TTC549 (cell line): ENCODE measurements around the gene PALM2AKAP2.

Experiments
- FAIRE-seq: peaks from 2 replicates; lab custom pipeline; 2012; peaks lifted over from hg19 to GRCh38; lab: Jason Lieb, UNC

PALM2AKAP2 gene

DNA sequence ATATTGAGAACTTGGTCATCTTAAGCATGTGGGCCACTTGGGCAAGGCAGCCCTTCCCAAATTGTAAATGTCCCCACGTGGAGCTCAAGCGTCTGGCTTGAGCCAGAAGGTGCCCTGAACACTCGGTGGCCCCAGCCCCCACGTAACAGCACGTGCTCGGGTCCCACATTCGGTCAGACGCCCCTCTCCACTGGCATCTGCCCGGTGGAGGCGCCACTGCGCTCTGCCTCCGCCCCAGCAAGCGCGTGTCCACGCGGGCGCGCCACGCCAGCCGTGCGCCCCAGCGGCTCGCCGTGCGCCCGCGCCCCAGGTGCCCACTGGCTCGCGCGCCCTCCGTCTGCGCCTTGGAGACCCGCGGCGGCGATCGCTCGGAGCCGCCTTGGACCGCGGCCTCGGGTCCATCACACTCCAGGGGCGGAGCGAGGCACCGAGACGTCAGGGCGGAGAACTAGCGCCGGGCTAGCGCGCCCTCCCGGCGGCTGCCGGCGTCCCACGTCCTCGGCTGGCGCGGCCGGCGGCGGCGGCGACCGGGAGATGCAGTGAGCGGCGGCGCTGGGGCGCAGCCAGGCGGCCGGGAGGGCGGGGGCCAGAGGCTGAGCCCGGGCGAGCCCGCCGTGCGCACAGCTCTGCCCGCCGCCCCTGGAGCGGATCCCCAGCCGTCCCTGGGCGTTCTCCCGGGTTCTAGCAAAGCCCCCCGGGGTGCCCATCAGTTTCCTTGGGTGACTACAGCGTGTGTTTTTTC, at the start of gene PALM2AKAP2:
TSS of gene PALM2AKAP2 (plus strand) at position 488 of the 742 bp plus-strand sequence. CDS start 291 bp downstream, outside the sequence.
- no peak for FAIRE-seq

DNA sequence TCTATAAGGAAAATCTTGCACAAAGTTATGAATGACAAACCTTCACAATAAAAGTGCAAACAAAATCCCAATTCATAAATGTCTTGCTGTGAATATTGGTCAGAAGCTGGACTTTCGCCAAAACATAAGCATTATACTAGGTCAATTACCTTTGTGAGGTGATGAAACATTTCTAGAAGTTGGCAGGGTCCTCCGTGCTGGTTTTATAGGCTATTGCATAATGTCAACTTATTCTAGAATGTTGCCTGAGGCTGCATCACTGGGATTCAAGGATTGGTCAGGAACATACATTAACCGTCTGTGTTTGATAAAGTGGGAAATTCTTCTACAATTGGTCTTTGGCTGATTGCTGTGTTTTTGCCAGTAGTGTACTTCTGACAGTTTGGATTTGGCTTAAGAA, 49.8 kb upstream of the PALM2AKAP2 start:
- FAIRE-seq = no peak

GRCh38 chr9:109733690-109734089, 46.3 kb upstream of the PALM2AKAP2 start:
- no peak for FAIRE-seq

DNA sequence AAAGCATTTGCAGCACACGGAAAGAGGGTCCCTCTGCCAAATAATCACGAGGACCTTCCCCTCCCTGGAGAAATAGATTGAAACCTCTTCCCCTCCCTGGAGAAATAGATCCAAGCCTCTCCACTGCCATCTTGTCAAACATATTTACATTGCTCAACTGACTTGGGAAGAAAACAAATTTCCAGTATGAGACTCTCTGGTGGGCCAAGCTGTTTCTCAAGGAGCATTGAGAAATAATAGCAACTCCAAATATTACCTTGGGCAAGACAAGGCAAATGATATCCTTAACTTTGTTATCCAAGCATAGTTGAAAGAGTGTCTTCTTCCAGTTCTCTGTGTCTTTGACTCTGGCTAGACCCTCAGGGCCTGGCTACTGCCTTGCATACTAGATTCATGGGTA, 45.2 kb upstream of the PALM2AKAP2 start:
- FAIRE-seq = no peak

DNA sequence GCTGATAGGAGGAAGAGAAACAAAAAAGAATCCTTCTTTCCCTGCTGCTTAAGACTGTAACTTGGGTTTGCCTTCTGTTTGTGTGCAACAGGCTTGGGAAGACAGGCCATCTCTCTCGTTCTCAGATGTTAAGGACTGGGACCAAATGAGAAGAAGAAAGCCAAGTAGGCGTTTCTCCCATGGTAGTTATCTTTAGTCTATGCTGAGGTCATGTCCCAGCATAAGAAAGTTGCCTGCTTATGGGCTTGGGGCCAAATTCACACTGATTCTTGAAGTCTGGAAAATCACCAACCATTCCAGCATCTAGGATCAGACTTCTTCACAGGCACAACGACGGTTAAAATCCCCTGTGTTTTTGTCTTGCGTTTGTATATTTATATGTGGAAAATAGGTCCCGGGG, 44.2 kb upstream of the PALM2AKAP2 start:
- FAIRE-seq = no peak

- FAIRE-seq = no peak
These were observed 42.7 kb upstream of the PALM2AKAP2 start for GRCh38 chr9:109737295-109737694.

DNA sequence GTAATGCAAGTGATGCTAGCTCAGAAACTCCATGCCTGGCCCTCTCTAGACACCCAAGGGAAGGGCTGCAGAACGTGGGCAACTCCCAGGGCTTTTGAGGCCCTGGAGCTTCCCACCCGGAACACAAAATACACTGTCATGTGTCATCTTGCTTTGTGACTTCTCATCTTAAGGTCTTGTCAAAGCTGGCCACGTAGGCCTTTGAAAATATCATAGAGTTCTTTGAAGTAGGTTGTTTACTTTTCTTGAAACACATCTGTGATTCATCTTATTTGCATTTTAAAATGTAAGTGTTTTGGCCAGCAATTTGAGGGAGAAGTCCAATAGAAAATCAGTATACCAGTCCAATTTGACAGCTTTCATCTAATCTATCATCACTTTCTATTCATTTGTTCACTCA, 40.2 kb upstream of the PALM2AKAP2 start:
- FAIRE-seq = no peak

- no peak for FAIRE-seq
These were observed 37.1 kb upstream of the PALM2AKAP2 start for GRCh38 chr9:109742776-109743348.

DNA sequence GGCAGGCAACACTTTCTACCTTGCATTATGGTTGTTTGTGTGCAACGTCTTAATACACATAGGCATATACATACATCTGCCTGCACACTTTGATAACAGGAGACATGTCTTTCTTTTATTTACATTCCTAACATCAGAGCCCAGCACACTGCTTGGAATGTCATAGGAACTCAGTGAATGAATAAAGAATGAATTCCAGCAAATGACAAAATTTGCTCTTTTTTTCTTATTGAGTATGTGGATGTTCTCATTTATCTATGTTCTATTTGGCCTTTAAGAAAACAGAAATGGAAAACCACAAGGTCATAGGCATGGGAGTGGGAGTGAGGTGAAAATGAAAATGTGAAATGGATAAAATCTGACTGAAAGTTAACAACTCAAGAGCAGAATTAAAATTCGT, 36.3 kb upstream of the PALM2AKAP2 start:
- FAIRE-seq = no peak

GRCh38 chr9:109745335-109746283, 34.4 kb upstream of the PALM2AKAP2 start:
- no peak for FAIRE-seq

DNA sequence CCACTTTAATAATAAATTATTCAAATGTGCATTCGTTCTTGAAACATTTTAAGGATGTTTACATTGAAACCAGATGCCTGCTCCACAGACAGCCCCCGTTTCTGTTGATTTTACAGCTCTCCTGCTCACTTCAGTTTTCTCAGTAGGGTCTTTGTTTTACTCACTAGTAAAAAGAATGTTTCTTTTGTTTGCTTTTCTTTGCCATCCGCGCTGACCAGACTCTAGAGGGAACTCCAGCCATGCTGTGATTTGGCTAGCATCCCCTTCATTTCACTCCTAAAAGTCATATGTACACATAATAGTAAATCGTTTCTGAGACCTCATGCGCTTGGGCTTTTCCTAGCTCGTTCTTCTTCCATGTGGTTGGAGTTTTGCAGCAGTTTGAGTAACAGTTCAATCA, 28.7 kb upstream of the PALM2AKAP2 start:
- no peak for FAIRE-seq

DNA sequence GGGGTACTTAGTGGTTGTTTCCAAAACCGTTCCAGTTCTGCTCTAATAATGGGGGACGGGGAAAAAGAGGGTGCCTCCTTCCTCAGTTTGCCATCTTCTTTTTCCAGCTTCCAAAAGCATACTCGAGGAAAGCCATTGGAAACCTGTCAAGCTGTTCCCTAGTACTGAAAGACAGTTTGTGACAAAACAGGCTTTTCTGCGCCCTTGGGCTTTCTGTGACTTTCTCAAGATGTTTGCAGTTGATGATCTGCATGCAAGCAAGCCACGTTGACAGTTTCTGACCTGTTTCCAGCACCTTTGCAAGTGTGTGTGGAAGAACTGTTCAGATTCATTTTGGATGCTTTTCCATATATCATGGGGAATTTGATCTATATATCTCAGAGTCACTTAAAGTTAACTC, 26.7 kb upstream of the PALM2AKAP2 start:
- no peak for FAIRE-seq

DNA sequence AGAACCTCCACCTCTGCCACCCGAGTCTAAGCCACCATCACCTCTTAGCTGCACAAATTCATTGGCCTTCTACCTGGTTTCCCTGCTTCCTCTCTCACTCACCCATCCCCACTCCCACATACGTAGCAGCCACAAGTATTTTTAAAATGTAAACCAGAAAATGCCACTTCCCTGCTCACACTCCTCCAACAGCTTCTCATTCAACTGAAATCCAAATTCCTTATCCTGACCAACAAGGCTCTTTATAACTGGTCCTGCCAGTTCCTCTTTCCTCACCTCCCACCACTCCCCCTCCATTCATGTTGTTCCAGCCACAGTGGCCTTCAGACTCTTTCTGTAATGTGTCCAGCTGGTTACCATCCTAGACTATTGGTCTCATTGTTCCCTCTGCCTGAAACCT, 25.0 kb upstream of the PALM2AKAP2 start:
- FAIRE-seq = no peak

DNA sequence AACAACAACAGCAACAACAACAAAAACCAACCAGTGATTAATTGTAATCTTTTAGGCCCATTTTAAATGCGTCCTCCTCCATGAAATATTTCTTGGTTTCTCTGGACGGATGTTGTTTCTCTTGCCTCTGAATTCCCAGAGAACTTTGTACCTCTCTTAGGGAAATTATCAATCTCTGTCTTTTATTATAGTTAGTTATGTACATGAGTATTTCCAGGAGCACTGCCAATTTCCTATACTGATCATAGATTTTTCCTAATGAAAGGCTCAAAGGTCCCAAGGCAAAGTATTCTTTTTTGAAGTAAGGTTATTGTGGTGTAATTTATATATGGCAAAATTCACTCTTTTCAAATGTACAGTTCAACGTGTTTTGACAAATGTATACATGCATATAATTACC, 20.4 kb upstream of the PALM2AKAP2 start:
- no peak for FAIRE-seq

DNA sequence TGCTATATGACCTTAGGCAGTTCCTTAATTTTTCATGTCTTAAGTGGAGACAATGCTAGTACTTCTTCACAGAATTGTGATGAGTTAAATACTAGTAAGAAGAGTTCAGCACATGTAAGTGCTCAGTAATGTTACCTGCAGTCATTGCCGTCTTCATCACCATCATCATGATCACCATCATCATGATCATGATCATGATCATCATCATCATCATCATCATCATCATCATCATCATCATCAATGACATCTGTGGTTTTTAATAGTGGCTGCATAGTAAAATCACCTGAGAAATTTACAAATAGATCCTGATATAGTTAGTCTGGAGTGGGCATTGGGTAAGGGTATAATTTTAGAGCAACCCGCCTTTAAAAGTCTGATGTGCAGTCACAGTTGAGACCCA, 14.7 kb upstream of the PALM2AKAP2 start:
- FAIRE-seq = no peak

- FAIRE-seq = no peak
These were observed 14.2 kb upstream of the PALM2AKAP2 start for GRCh38 chr9:109765830-109766229.

DNA sequence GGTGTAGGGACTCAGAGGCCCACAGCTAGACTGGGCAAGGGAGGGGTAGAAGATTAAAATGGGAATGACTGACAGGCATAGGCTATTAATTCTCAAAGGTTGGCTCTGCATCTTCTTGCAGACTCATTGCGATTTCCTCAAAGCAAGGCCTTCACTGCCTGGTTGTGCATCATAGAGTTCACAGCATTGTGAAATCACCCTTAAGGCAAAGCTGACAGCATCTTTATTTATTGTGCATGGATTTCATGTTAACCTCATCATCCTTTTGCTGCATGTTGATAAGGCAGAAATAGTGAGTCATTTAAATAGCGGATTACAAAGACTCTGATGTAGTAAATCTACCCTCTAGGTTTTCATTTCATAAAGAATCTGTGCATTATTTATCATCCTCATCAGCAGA, 13.6 kb upstream of the PALM2AKAP2 start:
- FAIRE-seq = no peak

GRCh38 chr9:109767404-109767803, 12.6 kb upstream of the PALM2AKAP2 start:
- no peak for FAIRE-seq

DNA sequence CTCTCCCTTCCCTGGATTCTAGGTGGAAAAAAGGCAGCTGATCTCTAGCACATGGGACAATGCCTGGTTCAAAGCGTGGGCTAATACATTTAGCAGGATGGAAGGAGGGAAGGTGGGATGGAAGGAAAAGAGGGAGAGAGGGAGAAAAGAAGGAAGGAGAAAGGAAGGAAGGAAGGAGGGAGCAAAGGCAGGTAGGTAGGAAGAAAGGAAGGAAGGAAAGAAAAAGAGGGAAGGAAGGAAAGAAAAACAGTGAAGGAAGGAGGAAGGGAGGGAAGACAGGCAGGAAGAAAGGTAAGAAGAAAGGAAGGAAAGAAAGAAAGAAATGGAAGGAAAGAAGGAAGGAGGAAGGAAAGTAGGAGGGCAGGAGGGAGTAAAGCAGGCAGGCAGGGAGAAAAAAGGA, 12.2 kb upstream of the PALM2AKAP2 start:
- no peak for FAIRE-seq

DNA sequence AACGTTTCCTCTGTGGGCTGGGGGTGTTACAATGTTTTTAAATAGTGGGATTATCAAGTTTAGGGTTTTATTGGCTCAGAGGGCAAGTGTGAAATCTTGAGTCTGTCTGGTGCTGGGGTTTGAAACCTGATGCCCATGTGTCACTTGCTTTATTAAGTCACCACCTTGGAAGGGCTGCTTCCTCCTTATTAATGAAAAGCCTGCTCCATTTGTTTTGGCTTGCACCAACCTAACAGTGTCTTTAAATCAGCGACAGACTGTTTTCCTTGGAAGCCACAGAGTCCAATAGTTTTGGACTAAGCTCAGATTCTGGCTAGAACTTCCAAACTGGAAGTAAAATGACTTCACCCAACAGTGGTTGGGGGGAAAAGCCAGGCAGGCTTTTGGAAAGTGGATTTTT, 10.7 kb upstream of the PALM2AKAP2 start:
- FAIRE-seq = no peak

DNA sequence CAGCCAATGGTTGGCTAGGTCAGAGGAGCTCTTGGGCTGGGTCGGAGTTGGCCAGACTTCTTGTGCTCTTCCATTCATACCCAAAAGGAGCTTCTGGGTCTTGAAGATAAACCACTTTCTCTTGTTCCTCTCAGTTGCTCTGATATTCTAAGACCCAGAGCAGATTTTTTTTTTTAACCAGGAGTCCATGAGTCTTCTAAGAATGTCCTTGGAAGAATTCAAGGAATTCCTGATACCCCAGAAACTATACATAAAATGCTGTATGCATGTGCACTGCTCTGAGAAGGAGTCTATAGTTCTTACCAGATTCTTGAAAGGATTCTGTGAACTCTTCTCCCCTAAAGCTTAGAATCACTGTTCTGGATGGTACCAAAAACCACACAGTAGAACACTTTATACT, 9.9 kb upstream of the PALM2AKAP2 start:
- FAIRE-seq = no peak

- no peak for FAIRE-seq
These were observed 8.9 kb upstream of the PALM2AKAP2 start for GRCh38 chr9:109771087-109771486.
